ENCODE results near the gene PGLYRP3.
"Not testable (repeated sequence)": the region's sequence is repeated elsewhere in the genome, so short reads cannot be mapped to it uniquely, and the experiment has no call there.

Gene PGLYRP3

GRCh38 chr1:153348511-153349362, 36.0 kb upstream of the PGLYRP3 start, which contains the start of gene PGLYRP4:
Gene PGLYRP4, minus strand, starts transcription at chr1:153348841. Its CDS starts 909 bp downstream, at chr1:153347932.
- no peak for DNase-seq (ENCODE audit: low read depth)

GRCh38 chr1:153347856-153348255, 35.1 kb upstream of the PGLYRP3 start:
- DNase-seq (ENCODE audit: low read depth): no peak

- DNase-seq (ENCODE audit: low read depth): not testable (repeated sequence)
Observed at GRCh38 chr1:153347049-153347448, 34.3 kb upstream of the PGLYRP3 start.

- DNase-seq (ENCODE audit: low read depth): no peak
Observed at GRCh38 chr1:153346077-153346723, 33.4 kb upstream of the PGLYRP3 start.

GRCh38 chr1:153345187-153346076, 32.7 kb upstream of the PGLYRP3 start:
- no peak for DNase-seq (ENCODE audit: low read depth)

- no peak for DNase-seq (ENCODE audit: low read depth)
Observed at GRCh38 chr1:153344718-153345025, 31.9 kb upstream of the PGLYRP3 start.

- DNase-seq (ENCODE audit: low read depth): no peak
Observed at GRCh38 chr1:153343811-153344717, 31.3 kb upstream of the PGLYRP3 start.

GRCh38 chr1:153343040-153343681, 30.4 kb upstream of the PGLYRP3 start:
- no peak for DNase-seq (ENCODE audit: low read depth)

GRCh38 chr1:153342178-153342577, 29.4 kb upstream of the PGLYRP3 start:
- DNase-seq (ENCODE audit: low read depth): no peak

- DNase-seq (ENCODE audit: low read depth): no peak
Observed at GRCh38 chr1:153341431-153341934, 28.7 kb upstream of the PGLYRP3 start.

GRCh38 chr1:153340356-153340755, 27.6 kb upstream of the PGLYRP3 start:
- no peak for DNase-seq (ENCODE audit: low read depth)

- no peak for DNase-seq (ENCODE audit: low read depth)
Observed at GRCh38 chr1:153339802-153340201, 27.1 kb upstream of the PGLYRP3 start.

GRCh38 chr1:153337980-153338853, 25.5 kb upstream of the PGLYRP3 start:
- no peak for DNase-seq (ENCODE audit: low read depth)

GRCh38 chr1:153336650-153337049, 23.9 kb upstream of the PGLYRP3 start:
- no peak for DNase-seq (ENCODE audit: low read depth)

- no peak for DNase-seq (ENCODE audit: low read depth)
Observed at GRCh38 chr1:153333902-153334301, 21.1 kb upstream of the PGLYRP3 start.

- DNase-seq (ENCODE audit: low read depth): no peak
Observed at GRCh38 chr1:153324912-153325311, 12.2 kb upstream of the PGLYRP3 start.

- DNase-seq (ENCODE audit: low read depth): no peak
Observed at GRCh38 chr1:153322568-153322967, 9.8 kb upstream of the PGLYRP3 start.

GRCh38 chr1:153318145-153318544, 5.4 kb upstream of the PGLYRP3 start:
- not testable (repeated sequence) for DNase-seq (ENCODE audit: low read depth)

- DNase-seq (ENCODE audit: low read depth): not testable (repeated sequence)
Observed at GRCh38 chr1:153316013-153316412, 3.3 kb upstream of the PGLYRP3 start.

- DNase-seq (ENCODE audit: low read depth): not testable (repeated sequence)
Observed at GRCh38 chr1:153314388-153314787, 1.6 kb upstream of the PGLYRP3 start.

Data from stimulated activated CD8-positive, alpha-beta memory T cell treated with anti-CD3 and anti-CD28 coated beads, Interleukin-12 subunit alpha, Interleukin-12 subunit beta, amount 100 ng/mL, for 4 hours (primary cell).